CD4-positive, CD25-positive, alpha-beta regulatory T cell (primary cell): ENCODE data around the gene CANT1. TPM values are rescaled to one million over a fixed set of nuclear protein-coding genes. Genes with fewer than 3 reads are reported as not detected.
A peak's percentile ranks its signal among the peaks of the same experiment; 100 is the strongest.

Experiments used
- ATAC-seq, 2 donors: fragments of 150-1000 bp; cut with Tn5 transposase; one replicate each; pipeline ENCODE4 v1.10.0; 2021; ENCODE audit warnings: low read depth in 2 of 2, moderate number of reproducible peaks in 2 of 2, moderate library complexity in 1 of 2
- DNase-seq, 3 donors: peaks; one replicate each; pipeline versions ENCODE4 v3.0.0 to v3.0.0-alpha.2; 2012 to 2022; ENCODE audit warnings: mixed read lengths in 1 of 3
- H3K27ac ChIP-seq: one replicate; pipeline ENCODE4 v1.7.0; 2013; ENCODE audit warnings: mild to moderate bottlenecking, low read length; ENCODE audit not compliant: insufficient read depth, poor library complexity, severe bottlenecking
- H3K27me3 ChIP-seq: one replicate; pipeline ENCODE4 v1.7.0; 2013; ENCODE audit warnings: low read length; ENCODE audit not compliant: control insufficient read depth, insufficient read depth
- H3K36me3 ChIP-seq: one replicate; pipeline ENCODE4 v1.7.0; 2013; ENCODE audit warnings: mild to moderate bottlenecking, low read length, moderate library complexity; ENCODE audit not compliant: control insufficient read depth, insufficient read depth
- H3K4me1 ChIP-seq: 2 replicates; pipeline ENCODE4 v1.7.0; 2013; ENCODE audit warnings: mild to moderate bottlenecking, low read length; ENCODE audit not compliant: insufficient read depth, control insufficient read depth, poor library complexity, severe bottlenecking
- H3K4me3 ChIP-seq: one replicate; pipeline ENCODE4 v1.7.0; 2013; ENCODE audit warnings: low read depth, mild to moderate bottlenecking, low read length, moderate library complexity
- H3K9me3 ChIP-seq, 2 experiments: 1 replicate in 1 of 2; 2 replicates in 1 of 2; pipeline ENCODE4 v1.7.0; 2013; ENCODE audit warnings: low read length in 2 of 2, mild to moderate bottlenecking in 1 of 2, moderate library complexity in 1 of 2; ENCODE audit not compliant: control insufficient read depth in 2 of 2
- H3K27ac Mint-ChIP-seq, 3 donors: one replicate each; pipeline ENCODE4 v1.8.0; 2020 to 2022; ENCODE audit warnings: mild to moderate bottlenecking in 3 of 3, mixed read lengths in 3 of 3, moderate library complexity in 2 of 3
- H3K27me3 Mint-ChIP-seq: one replicate; pipeline ENCODE4 v1.8.0; 2022; ENCODE audit warnings: mild to moderate bottlenecking, mixed read lengths
- H3K36me3 Mint-ChIP-seq: one replicate; pipeline ENCODE4 v1.8.0; 2020; ENCODE audit warnings: mixed read lengths
- H3K4me1 Mint-ChIP-seq, 4 donors: one replicate each; pipeline ENCODE4 v1.8.0; 2020 to 2022; ENCODE audit warnings: mixed read lengths in 4 of 4, mild to moderate bottlenecking in 1 of 4
- H3K4me3 Mint-ChIP-seq, 4 donors: one replicate each; pipeline ENCODE4 v1.8.0; 2020 to 2022; ENCODE audit warnings: mild to moderate bottlenecking in 4 of 4, mixed read lengths in 4 of 4, moderate library complexity in 3 of 4
- H3K9me3 Mint-ChIP-seq, 7 donors: one replicate each; pipeline ENCODE4 v1.8.0; 2020 to 2022; ENCODE audit warnings: mixed read lengths in 7 of 7, mild to moderate bottlenecking in 3 of 7, moderate library complexity in 2 of 7
- polyA plus RNA-seq, 4 donors: library from polyadenylated mRNA; unstranded; fragments of 300-500 nt; fragmentation: Illumina TruSeq; gene quantifications; one replicate each; pipeline ENCODE4 v1.2.3, GENCODE V29; 2021
- total RNA-seq: library from RNA; stranded (reverse); gene quantifications from one replicate; pipeline ENCODE4 v1.2.3, GENCODE V29; 2022

Gene CANT1
- total and polyA plus RNA-seq, 5 donors from 2014 or later: 8.5 to 49.6 (median 9.9) TPM

DNA sequence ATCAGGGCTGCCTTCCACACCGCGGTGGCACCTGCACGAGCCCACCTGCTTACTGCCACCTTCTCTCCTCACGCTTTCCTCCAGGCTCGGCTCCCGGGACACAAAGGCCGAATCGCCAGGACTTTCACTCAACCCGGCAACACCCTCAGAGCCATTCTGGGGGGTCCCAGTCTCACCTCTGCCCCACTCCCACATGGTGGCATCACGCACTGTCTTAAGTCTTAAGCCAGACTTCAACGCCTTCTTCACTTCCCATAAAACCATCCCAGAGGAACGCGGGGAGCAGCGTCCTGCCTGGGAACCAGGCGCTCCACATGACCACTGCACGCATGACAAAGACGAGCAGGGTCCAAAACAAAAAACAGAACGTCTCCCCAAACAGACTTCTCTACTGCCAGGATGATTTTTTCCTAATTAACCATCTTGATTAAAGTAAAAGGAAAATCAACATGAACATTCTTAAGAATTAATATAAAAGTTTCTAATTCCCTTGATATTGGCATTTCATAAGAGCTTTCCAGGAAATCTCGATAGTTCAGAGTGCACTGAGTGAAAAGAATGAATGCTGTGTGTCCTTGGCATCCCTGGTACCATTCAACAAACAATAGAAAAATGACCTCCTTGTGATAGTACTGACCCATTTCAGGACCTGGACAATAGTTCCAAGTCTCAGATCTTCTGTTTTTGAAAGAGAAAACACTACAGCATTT, 2.6 kb downstream of the CANT1 start:
- Mint-ChIP-seq H3K27ac (peak overlapping the region; percentile 57 to 97 (median 93)), H3K27me3 (peaks cover 19% of the 10 kb centered on the region), H3K36me3 (peaks cover 18% of the 10 kb centered on the region), H3K4me3 (peak overlapping the region; percentile 84 to 94 (median 89)), H3K4me1 (peaks cover 8 to 63% (median 44%) of the 10 kb centered on the region in 4 donors), H3K9me3 (peaks cover 0 to 8% (median 0%) of the 10 kb centered on the region in 7 donors)
- no peak for ATAC-seq
- no peak for DNase-seq
- Histone ChIP-seq H3K9me3 (no peaks in the 10 kb centered on the region), H3K27me3 (no peaks in the 10 kb centered on the region), H3K4me1 (peaks cover 49% of the 10 kb centered on the region), H3K4me3 (no peak overlapping the region), H3K27ac (peak overlapping the region; percentile 34), H3K36me3 (peaks cover 9% of the 10 kb centered on the region)

DNA sequence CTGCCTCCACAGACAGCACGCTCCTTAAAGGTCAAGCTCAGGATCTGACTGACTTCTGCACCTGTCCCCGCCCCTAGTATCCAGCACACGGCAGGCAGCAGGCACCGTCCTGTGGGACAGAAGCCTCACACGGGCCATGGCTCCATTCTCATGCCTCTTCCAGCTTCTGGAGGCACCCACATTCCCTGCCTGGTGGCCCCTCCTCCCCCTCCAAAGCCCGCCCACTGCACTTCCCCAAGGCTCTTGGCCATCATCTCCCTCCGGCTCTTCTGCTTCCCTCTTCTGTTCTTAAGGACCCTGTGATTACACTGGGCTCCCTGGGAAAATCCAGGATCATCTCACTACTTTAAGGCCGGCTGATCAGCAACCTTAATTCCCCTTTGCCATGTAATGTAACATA, 3.5 kb downstream of the CANT1 start:
- no peak overlapping the region for H3K4me3 ChIP-seq
- peaks cover 22% of the 10 kb centered on the region for H3K36me3 Mint-ChIP-seq
- peaks cover 49% of the 10 kb centered on the region for H3K4me1 ChIP-seq
- H3K4me3 Mint-ChIP-seq: peak overlapping the region; percentile 10 to 85 (median 60)
- DNase-seq: no peak
- no peaks in the 10 kb centered on the region for H3K9me3 ChIP-seq
- ATAC-seq: no peak
- peak overlapping the region; percentile 74 to 85 (median 75) for H3K27ac Mint-ChIP-seq
- no peak overlapping the region for H3K27ac ChIP-seq
- peaks cover 9% of the 10 kb centered on the region for H3K36me3 ChIP-seq
- no peaks in the 10 kb centered on the region for H3K27me3 ChIP-seq
- H3K9me3 Mint-ChIP-seq: peaks cover 0 to 6% (median 0%) of the 10 kb centered on the region in 7 donors
- H3K27me3 Mint-ChIP-seq: peaks cover 16% of the 10 kb centered on the region
- H3K4me1 Mint-ChIP-seq: peaks cover 8 to 68% (median 42%) of the 10 kb centered on the region in 4 donors

DNA sequence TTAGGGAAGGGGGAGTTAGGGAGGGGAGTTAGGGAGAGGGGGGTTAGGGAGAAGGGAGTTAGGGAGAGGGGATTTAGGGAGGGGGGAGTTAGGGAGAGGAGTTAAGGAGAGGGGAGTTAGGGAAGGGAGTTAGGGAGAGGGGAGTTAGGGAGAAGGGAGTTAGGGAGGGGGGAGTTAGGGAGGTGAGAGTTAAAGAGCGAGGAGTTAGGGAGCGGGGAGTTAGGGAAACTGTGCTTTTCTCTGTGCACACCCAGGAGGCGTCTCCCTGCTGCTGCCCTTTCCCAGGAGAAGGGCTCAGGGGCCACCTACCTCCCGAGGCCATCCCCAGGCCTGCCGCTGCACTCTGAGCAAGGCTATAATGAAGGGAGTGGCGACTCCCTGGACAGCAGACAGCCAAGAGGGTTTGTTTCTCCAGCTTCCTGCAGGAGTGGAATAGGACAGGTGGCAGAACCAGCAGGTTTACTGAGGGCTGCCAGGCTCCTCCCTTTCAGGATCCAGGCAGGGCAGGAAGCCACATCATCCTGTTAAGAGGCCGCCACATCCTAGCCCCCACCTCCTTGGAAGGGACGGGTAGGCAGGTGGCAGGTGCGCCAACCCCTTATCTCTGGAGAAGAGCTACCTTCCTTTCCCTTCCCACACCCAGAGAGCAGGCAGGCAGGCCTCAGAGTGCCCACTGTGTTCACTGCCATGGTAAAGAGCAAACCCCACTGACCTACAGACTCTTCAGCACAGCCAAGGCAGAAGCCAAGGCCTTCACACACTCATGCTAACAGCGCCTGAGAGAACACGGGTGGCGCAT, 4.3 kb downstream of the CANT1 start:
- no peaks in the 10 kb centered on the region for H3K9me3 ChIP-seq
- Mint-ChIP-seq H3K36me3 (peaks cover 23% of the 10 kb centered on the region), H3K4me1 (peaks cover 8 to 69% (median 37%) of the 10 kb centered on the region in 4 donors), H3K27ac (peak overlapping the region in 2 of 3 donors; percentile 75 to 85), H3K27me3 (peaks cover 12% of the 10 kb centered on the region), H3K4me3 (peak overlapping the region; percentile 50 to 85 (median 66)), H3K9me3 (peaks cover 0 to 6% (median 0%) of the 10 kb centered on the region in 7 donors)
- ATAC-seq: peak in 1 of 2 donors; percentile 10
- DNase-seq: peak in 1 of 3 donors; percentile 46
- no peak overlapping the region for H3K27ac ChIP-seq
- no peaks in the 10 kb centered on the region for H3K27me3 ChIP-seq
- H3K4me3 ChIP-seq: no peak overlapping the region
- peaks cover 9% of the 10 kb centered on the region for H3K36me3 ChIP-seq
- H3K4me1 ChIP-seq: peaks cover 48% of the 10 kb centered on the region

GRCh38 chr17:79003661-79004411, 5.7 kb downstream of the CANT1 start:
- Mint-ChIP-seq H3K9me3 (peaks cover 0 to 4% (median 0%) of the 10 kb centered on the region in 7 donors), H3K27ac (no peak overlapping the region), H3K36me3 (peaks cover 23% of the 10 kb centered on the region), H3K27me3 (peaks cover 7% of the 10 kb centered on the region), H3K4me3 (no peak overlapping the region), H3K4me1 (peaks cover 8 to 62% (median 33%) of the 10 kb centered on the region in 4 donors)
- Histone ChIP-seq H3K27me3 (no peaks in the 10 kb centered on the region), H3K27ac (no peak overlapping the region), H3K9me3 (no peaks in the 10 kb centered on the region), H3K36me3 (peaks cover 14% of the 10 kb centered on the region), H3K4me3 (no peak overlapping the region), H3K4me1 (peaks cover 38% of the 10 kb centered on the region)
- ATAC-seq (no peak), DNase-seq (no peak)

- Histone ChIP-seq H3K4me3 (no peak overlapping the region), H3K9me3 (no peaks in the 10 kb centered on the region), H3K36me3 (peaks cover 20% of the 10 kb centered on the region), H3K4me1 (peaks cover 29% of the 10 kb centered on the region), H3K27ac (no peak overlapping the region), H3K27me3 (no peaks in the 10 kb centered on the region)
- Mint-ChIP-seq H3K9me3 (no peaks in the 10 kb centered on the region), H3K36me3 (peaks cover 22% of the 10 kb centered on the region), H3K4me3 (no peak overlapping the region), H3K27ac (peak overlapping the region in 2 of 3 donors; percentile 62 to 82), H3K27me3 (peaks cover 4% of the 10 kb centered on the region), H3K4me1 (peaks cover 8 to 53% (median 26%) of the 10 kb centered on the region in 4 donors)
- ATAC-seq (no peak), DNase-seq (no peak)
Observed at GRCh38 chr17:79002796-79003593, 6.6 kb downstream of the CANT1 start.

DNA sequence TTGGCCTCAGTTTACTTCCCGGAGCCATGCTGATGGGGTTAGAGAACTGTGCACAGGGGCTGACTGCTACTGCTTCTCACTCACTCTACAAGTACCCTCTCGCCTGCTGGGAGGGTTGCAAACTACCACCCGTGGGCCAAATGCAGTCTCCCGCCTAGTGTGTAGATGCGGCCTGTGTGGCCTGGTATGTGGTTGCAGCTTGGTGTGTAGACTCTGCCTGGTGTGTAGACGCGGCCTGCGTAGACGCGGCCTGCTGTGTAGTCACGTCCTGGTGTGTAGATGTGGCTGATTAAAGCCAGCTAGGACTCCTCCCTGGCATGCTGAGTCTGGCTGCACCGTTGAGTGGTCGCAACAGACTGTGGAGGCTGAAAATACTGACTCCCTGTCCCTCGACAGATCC, 7.3 kb downstream of the CANT1 start:
- Histone ChIP-seq H3K4me1 (peaks cover 22% of the 10 kb centered on the region), H3K9me3 (no peaks in the 10 kb centered on the region), H3K36me3 (peaks cover 27% of the 10 kb centered on the region), H3K4me3 (no peak overlapping the region), H3K27me3 (no peaks in the 10 kb centered on the region), H3K27ac (no peak overlapping the region)
- DNase-seq (no peak), ATAC-seq (no peak)
- no peak overlapping the region for H3K4me3 Mint-ChIP-seq
- no peaks in the 10 kb centered on the region for H3K9me3 Mint-ChIP-seq
- H3K27me3 Mint-ChIP-seq: peaks cover under 1% of the 10 kb centered on the region
- peak overlapping the region; percentile 62 to 82 (median 79) for H3K27ac Mint-ChIP-seq
- peaks cover 5 to 46% (median 21%) of the 10 kb centered on the region in 4 donors for H3K4me1 Mint-ChIP-seq
- peaks cover 23% of the 10 kb centered on the region for H3K36me3 Mint-ChIP-seq
